H1 (cell line): ENCODE measurements around the gene CWC25. TPM values are rescaled to one million over a fixed set of nuclear protein-coding genes. Genes with fewer than 3 reads are reported as not detected.

Source experiments
- CTCF ChIA-PET: fragments of 300-600 bp; sonication (Branson Sonifier 250); formaldehyde crosslinking; loops from one replicate; lab custom pipeline; 2021; ENCODE audit not compliant: partially characterized antibody; lab: Charles Lee
- POLR2A ChIA-PET: fragments of 300-600 bp; sonication (Branson Sonifier 250); formaldehyde crosslinking; loops from one replicate; lab custom pipeline; 2021; ENCODE audit warnings: inconsistent platforms; ENCODE audit not compliant: partially characterized antibody; lab: Charles Lee
- DNase-seq, 2 experiments: peaks; one replicate each; pipeline versions ENCODE4 v3.0.0 to v3.0.0-alpha.2; 2010 to 2022; ENCODE audit warnings: low spot score in 2 of 2, low read depth in 1 of 2, mixed read lengths in 1 of 2
- FAIRE-seq: peaks from 2 replicates; lab custom pipeline; 2011; peaks lifted over from hg19 to GRCh38; lab: Jason Lieb, UNC
- H2AFZ ChIP-seq: 2 replicates; pipeline ENCODE4 v1.8.1; 2012; ENCODE audit warnings: low read length, inconsistent platforms
- H2AK5ac ChIP-seq: 2 replicates; pipeline ENCODE4 v1.6.1; 2013; ENCODE audit warnings: low read depth, low read length
- H2BK120ac ChIP-seq: replicated peaks from 2 replicates; pipeline ENCODE3; 2013; ENCODE audit warnings: low read depth, low read length, inconsistent platforms
- H2BK12ac ChIP-seq: 2 replicates; pipeline ENCODE4 v1.6.1; 2013; ENCODE audit warnings: low read depth, low read length
- H2BK15ac ChIP-seq: 2 replicates; pipeline ENCODE4 v1.6.1; 2013; ENCODE audit warnings: low read length
- H2BK20ac ChIP-seq: 2 replicates; pipeline ENCODE4 v1.6.1; 2013; ENCODE audit warnings: low read length
- H2BK5ac ChIP-seq: 2 replicates; pipeline ENCODE4 v1.6.1; 2013; ENCODE audit warnings: low read depth, low read length
- H3K14ac ChIP-seq: 2 replicates; pipeline ENCODE4 v1.6.1; 2013; ENCODE audit warnings: inconsistent platforms; ENCODE audit not compliant: insufficient read length
- H3K18ac ChIP-seq: 2 replicates; pipeline ENCODE4 v1.6.1; 2013; ENCODE audit warnings: low read length; ENCODE audit errors: extremely low read depth
- H3K23ac ChIP-seq: 2 replicates; pipeline ENCODE4 v1.6.1; 2013; ENCODE audit warnings: inconsistent platforms; ENCODE audit not compliant: insufficient read length
- H3K23me2 ChIP-seq: 2 replicates; pipeline ENCODE4 v1.6.1; 2013; ENCODE audit warnings: low read depth, low read length
- H3K27ac ChIP-seq: 2 replicates; pipeline ENCODE4 v1.6.1; 2011; ENCODE audit warnings: low read depth, low read length, inconsistent platforms
- H3K27me3 ChIP-seq, 4 experiments: replicated peaks in 1 of 4; 1 replicate in 1 of 4; 2 replicates in 3 of 4; pipeline versions ENCODE4 v1.6.1 to v1.8.1; 2011 to 2013; ENCODE audit warnings: low read length in 3 of 4, mild to moderate bottlenecking in 3 of 4, inconsistent platforms in 2 of 4, mixed read lengths in 2 of 4, moderate library complexity in 1 of 4; ENCODE audit not compliant: control insufficient read depth in 3 of 4, insufficient read depth in 3 of 4; ENCODE audit errors: extremely low read depth in 1 of 4
- H3K36me3 ChIP-seq, 4 experiments: 2 replicates each; pipeline versions ENCODE4 v1.6.1 to v1.8.1; 2011 to 2013; ENCODE audit warnings: mild to moderate bottlenecking in 4 of 4, low read length in 3 of 4, moderate library complexity in 2 of 4, control low read depth in 1 of 4, inconsistent platforms in 1 of 4; ENCODE audit not compliant: insufficient read depth in 4 of 4, control insufficient read depth in 2 of 4
- H3K4ac ChIP-seq: replicated peaks from 2 replicates; pipeline ENCODE3; 2013; ENCODE audit warnings: low read length, low read depth, mixed read lengths, inconsistent platforms; ENCODE audit not compliant: insufficient read length
- H3K4me1 ChIP-seq, 4 experiments: replicated peaks in 1 of 4; 1 replicate in 1 of 4; 2 replicates in 3 of 4; pipeline versions ENCODE4 v1.6.1 to v1.8.1; 2011 to 2013; ENCODE audit warnings: low read length in 3 of 4, inconsistent platforms in 2 of 4, mixed read lengths in 1 of 4; ENCODE audit not compliant: insufficient read depth in 4 of 4, control insufficient read depth in 3 of 4
- H3K4me2 ChIP-seq, 2 experiments: 2 replicates each; pipeline versions ENCODE4 v1.6.1 to v1.8.1; 2011 to 2013; ENCODE audit warnings: low read depth in 2 of 2, low read length in 2 of 2, control low read depth in 1 of 2, inconsistent platforms in 1 of 2, mild to moderate bottlenecking in 1 of 2; ENCODE audit not compliant: insufficient read depth in 1 of 2
- H3K4me3 ChIP-seq, 4 experiments: fragments of 200-600, 300-600 bp in 1 of 4; sonication (generic), shearing (Covaris generic), sonication (Bioruptor Twin) in 1 of 4; 2 replicates each; pipeline versions ENCODE4 v1.5.1 to v1.8.1; 2011 to 2016; ENCODE audit warnings: low read length in 4 of 4, low read depth in 3 of 4, control low read depth in 2 of 4, inconsistent platforms in 2 of 4, mild to moderate bottlenecking in 2 of 4, mixed read lengths in 1 of 4, moderate library complexity in 1 of 4; ENCODE audit not compliant: insufficient read depth in 2 of 4; ENCODE audit errors: extremely low read depth in 1 of 4
- H3K56ac ChIP-seq: replicated peaks from 2 replicates; pipeline ENCODE3; 2013; ENCODE audit warnings: low read depth, mild to moderate bottlenecking, mixed read lengths, low read length, inconsistent platforms; ENCODE audit not compliant: insufficient read length
- H3K79me1 ChIP-seq: 2 replicates; pipeline ENCODE4 v1.6.1; 2013; ENCODE audit warnings: low read depth, low read length, control low read depth
- H3K79me2 ChIP-seq, 2 experiments: 2 replicates each; pipeline versions ENCODE4 v1.6.1 to v1.8.1; 2012 to 2013; ENCODE audit warnings: low read length in 2 of 2, mild to moderate bottlenecking in 2 of 2, inconsistent platforms in 1 of 2; ENCODE audit not compliant: insufficient read depth in 2 of 2, control insufficient read depth in 1 of 2
- H3K9ac ChIP-seq, 4 experiments: replicated peaks in 1 of 4; 1 replicate in 1 of 4; 2 replicates in 3 of 4; pipeline versions ENCODE4 v1.6.1 to v1.8.1; 2011 to 2013; ENCODE audit warnings: low read depth in 3 of 4, low read length in 3 of 4, control low read depth in 2 of 4, mild to moderate bottlenecking in 2 of 4, moderate library complexity in 2 of 4, inconsistent platforms in 1 of 4; ENCODE audit errors: extremely low read depth in 1 of 4
- H3K9me3 ChIP-seq, 2 experiments: 2 replicates each; pipeline versions ENCODE4 v1.6.1 to v1.8.1; 2012 to 2013; ENCODE audit warnings: mild to moderate bottlenecking in 2 of 2, moderate library complexity in 2 of 2, control low read depth in 1 of 2, inconsistent platforms in 1 of 2, low read depth in 1 of 2, low read length in 1 of 2, mixed read lengths in 1 of 2; ENCODE audit not compliant: insufficient read depth in 2 of 2
- H4K20me1 ChIP-seq, 2 experiments: replicated peaks in 1 of 2; 2 replicates each; pipeline versions ENCODE3 to v1.8.1; 2011 to 2013; ENCODE audit warnings: inconsistent platforms in 2 of 2, low read length in 2 of 2, mild to moderate bottlenecking in 1 of 2; ENCODE audit not compliant: insufficient read depth in 2 of 2, control insufficient read depth in 1 of 2
- H4K5ac ChIP-seq: 2 replicates; pipeline ENCODE4 v1.6.1; 2013; ENCODE audit warnings: low read length, low read depth, mixed read lengths, inconsistent platforms; ENCODE audit not compliant: insufficient read length
- H4K8ac ChIP-seq: 2 replicates; pipeline ENCODE4 v1.8.0; 2013; ENCODE audit warnings: mild to moderate bottlenecking, moderate library complexity, low read length, inconsistent platforms; ENCODE audit not compliant: insufficient read depth; ENCODE audit errors: extremely low read depth
- H4K91ac ChIP-seq: replicated peaks from 2 replicates; pipeline ENCODE3; 2013; ENCODE audit warnings: low read length, mixed read lengths, inconsistent platforms; ENCODE audit not compliant: insufficient read length
- CTCF ChIP-seq, 3 experiments: IDR thresholded peaks; 1 replicate in 2 of 3; 2 replicates in 1 of 3; pipeline versions ENCODE4 v1.5.1 to v1.6.1; 2011; ENCODE audit warnings: low read length in 3 of 3, mild to moderate bottlenecking in 3 of 3, inconsistent platforms in 2 of 3, low read depth in 1 of 3, moderate library complexity in 1 of 3; ENCODE audit not compliant: insufficient read depth in 1 of 3; ENCODE audit errors: control extremely low read depth in 1 of 3
- JUND ChIP-seq: IDR thresholded peaks from 2 replicates; pipeline ENCODE4 v1.6.1; 2011; ENCODE audit warnings: mild to moderate bottlenecking, improper control_type of control experiment, low read length
- KDM1A ChIP-seq: fragments of 200-600, 300-600 bp; sonication (generic); IDR thresholded peaks from 2 replicates; pipeline ENCODE4 v1.7.1; 2016; ENCODE audit warnings: mild to moderate bottlenecking, low read length, borderline replicate concordance
- NANOG ChIP-seq: IDR thresholded peaks from 2 replicates; pipeline ENCODE4 v1.6.1; 2011; ENCODE audit warnings: low read length, low read depth, mild to moderate bottlenecking, inconsistent platforms; ENCODE audit not compliant: insufficient read depth, poor library complexity, severe bottlenecking
- SAP30 ChIP-seq: fragments of 300-600 bp; sonication (generic); IDR thresholded peaks from 2 replicates; pipeline ENCODE4 v1.7.1; 2012; ENCODE audit warnings: low read length, moderate library complexity, mild to moderate bottlenecking, inconsistent platforms; ENCODE audit not compliant: insufficient read depth, insufficient replicate concordance
- TAF1 ChIP-seq: IDR thresholded peaks from 2 replicates; pipeline ENCODE4 v1.6.1; 2011; ENCODE audit warnings: mild to moderate bottlenecking, low read depth, low read length
- YY1 ChIP-seq: IDR thresholded peaks from 2 replicates; pipeline ENCODE4 v1.6.1; 2011; ENCODE audit warnings: low read depth, mild to moderate bottlenecking, low read length
- WGBS, 2 experiments: shearing (Covaris generic) in 1 of 2; methylation state at CpG; one replicate each; pipeline versions ENCODE4 v1.1.6 to v1.1.7; 2013 to 2015; ENCODE audit warnings: low lambda C conversion rate in 2 of 2, mixed read lengths in 2 of 2, inconsistent platforms in 1 of 2, low coverage in 1 of 2, missing lambda C conversion rate in 1 of 2; ENCODE audit not compliant: insufficient replicate concordance in 2 of 2, insufficient coverage in 1 of 2, insufficient read length in 1 of 2; ENCODE audit errors: extremely low coverage in 1 of 2, missing lambda C conversion rate in 1 of 2; 5-methylcytosine and 5-hydroxymethylcytosine counted together
- polyA plus RNA-seq, 7 experiments: library from polyadenylated mRNA; depleted of rRNA in 3 of 7; stranded (reverse) in 5 of 7; unstranded in 2 of 7; fragments of >200 nt in 5 of 7; fragments of 200-250 nt in 2 of 7; gene quantifications; 1 replicate in 5 of 7; 2 replicates in 1 of 7; 4 replicates in 1 of 7; pipeline versions ENCODE4 v1.2.1 to v1.2.3, GENCODE V29; 2011 to 2013; ENCODE audit warnings: missing spikeins in 2 of 7, mixed read lengths in 2 of 7
- total RNA-seq: library from RNA; stranded (reverse); fragmentation: NEBNext Ultra II Directional; extraction: Animal tissue kit (Norgen Biotek cat#: 25700); gene quantifications from 2 replicates; pipeline ENCODE4 v1.2.1, GENCODE V29; 2021
- TF ChIP-seq, protein P1 (sequence below): IDR thresholded peaks from 2 replicates; pipeline ENCODE4 v1.6.1; 2011; ENCODE audit warnings: low read length, improper control_type of control experiment
- TF ChIP-seq, protein P2 (sequence below): IDR thresholded peaks from 2 replicates; pipeline ENCODE4 v1.6.1; 2012; ENCODE audit warnings: inconsistent platforms

The CWC25 gene
- total and polyA plus RNA-seq, 2 of the 8 experiments (the other 6 are each of a cell fraction or from before 2014, with no cell fraction given), result 11.1 to 13.1 TPM

- POLR2A ChIA-PET, result interaction anchor here (0.7 to 2.9 kb wide), 9 partner anchors 9 to 91 kb away, joined by 3 to 8 read pairs (median 4); partner anchors contain the start of gene PSMB3
- H2AK5ac ChIP-seq, result no peak overlapping the region
- no peak overlapping the region for H4K91ac ChIP-seq
- H2BK20ac ChIP-seq, result no peak overlapping the region
- no peak overlapping the region for H2BK12ac ChIP-seq
- no peak overlapping the region for H3K56ac ChIP-seq
- H2BK15ac ChIP-seq, result no peak overlapping the region
- H3K18ac ChIP-seq, result no peak overlapping the region
- H3K4me1 ChIP-seq, result no peaks in the 10 kb centered on the region
- no peak overlapping the region for H3K4me3 ChIP-seq
- H3K79me1 ChIP-seq, result no peaks in the 10 kb centered on the region
- no peaks in the 10 kb centered on the region for H3K27me3 ChIP-seq
- H4K5ac ChIP-seq, result no peak overlapping the region
- no peak overlapping the region for H3K27ac ChIP-seq
- no peak overlapping the region for H2BK5ac ChIP-seq
- peaks cover 0 to 4% of the 10 kb centered on the region in 2 experiments for H4K20me1 ChIP-seq
- CTCF ChIA-PET, result interaction anchor here (0.6 to 2.4 kb wide), 29 partner anchors 9 to 438 kb away, joined by 3 to 11 read pairs (median 3); partner anchors contain the start of gene PSMB3
- no peak overlapping the region for H2BK120ac ChIP-seq
- DNase-seq (peak in 1 of 2 experiments; percentile 75), FAIRE-seq (no peak)
- no peak overlapping the region for H3K23ac ChIP-seq
- H3K14ac ChIP-seq, result no peak overlapping the region
- no peaks in the 10 kb centered on the region for H3K23me2 ChIP-seq
- no peak overlapping the region for H3K4me2 ChIP-seq
- 55% methylated on average over 4 of the region's 4 CpGs; no CpG with 5 or more reads in 1 of the 2 experiments for WGBS, 2 experiments
- H4K8ac ChIP-seq, result no peak overlapping the region
- H3K4ac ChIP-seq, result no peak overlapping the region
- H3K9ac ChIP-seq, result no peak overlapping the region
- no peaks in the 10 kb centered on the region for H3K79me2 ChIP-seq
- no peak overlapping the region for H2AFZ ChIP-seq
- peaks cover 18 to 48% (median 38%) of the 10 kb centered on the region in 4 experiments for H3K36me3 ChIP-seq
- H3K9me3 ChIP-seq, result no peaks in the 10 kb centered on the region
- TF ChIP-seq TAF1 (no peak), SAP30 (peak; percentile 36), KDM1A (no peak), YY1 (no peak), JUND (no peak), CTCF (IDR thresholded peaks at IDR 0.05; ENCODE audit: control extremely low read depth in 1 of 3, insufficient read depth in 1 of 3, low read depth in 1 of 3, low read length in 3 of 3) (peak; percentile 75 to 95 (median 93)), NANOG (no peak)
- TF ChIP-seq, protein P1, sequence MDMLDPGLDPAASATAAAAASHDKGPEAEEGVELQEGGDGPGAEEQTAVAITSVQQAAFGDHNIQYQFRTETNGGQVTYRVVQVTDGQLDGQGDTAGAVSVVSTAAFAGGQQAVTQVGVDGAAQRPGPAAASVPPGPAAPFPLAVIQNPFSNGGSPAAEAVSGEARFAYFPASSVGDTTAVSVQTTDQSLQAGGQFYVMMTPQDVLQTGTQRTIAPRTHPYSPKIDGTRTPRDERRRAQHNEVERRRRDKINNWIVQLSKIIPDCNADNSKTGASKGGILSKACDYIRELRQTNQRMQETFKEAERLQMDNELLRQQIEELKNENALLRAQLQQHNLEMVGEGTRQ, result no peak
- TF ChIP-seq, protein P2, sequence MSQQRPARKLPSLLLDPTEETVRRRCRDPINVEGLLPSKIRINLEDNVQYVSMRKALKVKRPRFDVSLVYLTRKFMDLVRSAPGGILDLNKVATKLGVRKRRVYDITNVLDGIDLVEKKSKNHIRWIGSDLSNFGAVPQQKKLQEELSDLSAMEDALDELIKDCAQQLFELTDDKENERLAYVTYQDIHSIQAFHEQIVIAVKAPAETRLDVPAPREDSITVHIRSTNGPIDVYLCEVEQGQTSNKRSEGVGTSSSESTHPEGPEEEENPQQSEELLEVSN, result no peak
Observed at GRCh38 chr17:38761612-38762011, 63.5 kb downstream of the CWC25 start.
